Astrocyte (in vitro differentiated cells and primary cell): ENCODE measurements around the gene KRTAP5-3. TPM values are rescaled to one million over a fixed set of nuclear protein-coding genes. Genes with fewer than 3 reads are reported as not detected.
"Not testable (repeated sequence)": the region's sequence is repeated elsewhere in the genome, so short reads cannot be mapped to it uniquely, and the experiment has no call there.

Source experiments
- DNase-seq: peaks from one replicate; pipeline ENCODE4 v3.0.0-alpha.2; 2010; ENCODE audit warnings: low read depth
- FAIRE-seq: peaks from 2 replicates; lab custom pipeline; 2011; peaks lifted over from hg19 to GRCh38; lab: Jason Lieb, UNC
- H2AFZ ChIP-seq: 2 replicates; pipeline ENCODE4 v1.6.0; 2012; ENCODE audit warnings: low read depth, low read length, inconsistent platforms
- H3K27ac ChIP-seq: 2 replicates; pipeline ENCODE4 v1.5.1; 2011; ENCODE audit warnings: low read depth, low read length, inconsistent platforms
- H3K27me3 ChIP-seq: 2 replicates; pipeline ENCODE4 v1.6.0; 2011; ENCODE audit warnings: low read length, inconsistent platforms; ENCODE audit not compliant: insufficient read depth
- H3K36me3 ChIP-seq: 2 replicates; pipeline ENCODE4 v1.5.1; 2011; ENCODE audit warnings: low read length, inconsistent platforms; ENCODE audit not compliant: insufficient read depth
- H3K4me1 ChIP-seq: 2 replicates; pipeline ENCODE4 v1.5.1; 2011; ENCODE audit warnings: low read length, inconsistent platforms; ENCODE audit not compliant: insufficient read depth
- H3K4me2 ChIP-seq: 2 replicates; pipeline ENCODE4 v1.6.0; 2012; ENCODE audit warnings: low read length, inconsistent platforms
- H3K4me3 ChIP-seq: 2 replicates; pipeline ENCODE4 v1.5.1; 2011; ENCODE audit warnings: low read depth, mild to moderate bottlenecking, low read length, inconsistent platforms; ENCODE audit not compliant: insufficient read depth
- H3K79me2 ChIP-seq: 2 replicates; pipeline ENCODE4 v1.6.0; 2012; ENCODE audit warnings: mild to moderate bottlenecking, low read length, inconsistent platforms; ENCODE audit not compliant: insufficient read depth
- H3K9ac ChIP-seq: 2 replicates; pipeline ENCODE4 v1.6.0; 2012; ENCODE audit warnings: mild to moderate bottlenecking, low read length, inconsistent platforms
- H3K9me3 ChIP-seq: 2 replicates; pipeline ENCODE4 v1.5.1; 2012; ENCODE audit warnings: low read depth, mild to moderate bottlenecking, low read length, inconsistent platforms; ENCODE audit not compliant: insufficient read depth
- H4K20me1 ChIP-seq: 2 replicates; pipeline ENCODE4 v1.6.0; 2012; ENCODE audit warnings: low read length, inconsistent platforms; ENCODE audit not compliant: insufficient read depth
- H3K27ac Mint-ChIP-seq: one replicate; pipeline ENCODE4 v1.8.0; 2021; ENCODE audit warnings: mild to moderate bottlenecking, mixed read lengths; ENCODE audit not compliant: unreplicated experiment
- H3K27me3 Mint-ChIP-seq: one replicate; pipeline ENCODE4 v1.8.0; 2021; ENCODE audit warnings: low read depth, mixed read lengths; ENCODE audit not compliant: unreplicated experiment
- H3K36me3 Mint-ChIP-seq: one replicate; pipeline ENCODE4 v1.8.0; 2021; ENCODE audit warnings: low read depth, mixed read lengths; ENCODE audit not compliant: unreplicated experiment
- H3K4me1 Mint-ChIP-seq: one replicate; pipeline ENCODE4 v1.8.0; 2021; ENCODE audit warnings: low read depth, mixed read lengths; ENCODE audit not compliant: unreplicated experiment
- H3K4me3 Mint-ChIP-seq: one replicate; pipeline ENCODE4 v1.8.0; 2021; ENCODE audit warnings: mild to moderate bottlenecking, moderate library complexity, mixed read lengths; ENCODE audit not compliant: unreplicated experiment
- H3K9me3 Mint-ChIP-seq: one replicate; pipeline ENCODE4 v1.8.0; 2021; ENCODE audit warnings: mild to moderate bottlenecking, mixed read lengths; ENCODE audit not compliant: unreplicated experiment
- EZH2 ChIP-seq: IDR thresholded peaks from 2 replicates; pipeline ENCODE4 v1.6.1; 2012; ENCODE audit warnings: mild to moderate bottlenecking, low read length, inconsistent platforms; ENCODE audit not compliant: insufficient read depth
- total RNA-seq: library from RNA; stranded (reverse); gene quantifications from 2 replicates; pipeline ENCODE4 v1.2.1, GENCODE V29; 2021
- TF ChIP-seq, protein P1 (sequence below): IDR thresholded peaks from 2 replicates; pipeline ENCODE4 v1.5.1; 2011; ENCODE audit warnings: low read depth, mild to moderate bottlenecking, inconsistent platforms, low read length, moderate library complexity; ENCODE audit not compliant: insufficient read depth

The KRTAP5-3 gene
- total RNA-seq, 1 donor from 2014 or later, result not detected

GRCh38 chr11:1586699-1587098, 21.6 kb downstream of the KRTAP5-3 start:
- no peak overlapping the region for H2AFZ ChIP-seq
- H3K4me1 ChIP-seq, result no peaks in the 10 kb centered on the region
- Mint-ChIP-seq H3K36me3 (peaks cover 3% of the 10 kb centered on the region), H3K27ac (no peak overlapping the region), H3K4me3 (no peak overlapping the region), H3K9me3 (no peaks in the 10 kb centered on the region), H3K4me1 (peaks cover 5% of the 10 kb centered on the region), H3K27me3 (peaks cover 36% of the 10 kb centered on the region)
- H3K9me3 ChIP-seq, result no peaks in the 10 kb centered on the region
- H3K4me2 ChIP-seq, result no peak overlapping the region
- FAIRE-seq, result no peak
- no peaks in the 10 kb centered on the region for H3K36me3 ChIP-seq
- peaks cover 17% of the 10 kb centered on the region for H3K27me3 ChIP-seq
- no peak for TF ChIP-seq EZH2
- TF ChIP-seq, protein P1, sequence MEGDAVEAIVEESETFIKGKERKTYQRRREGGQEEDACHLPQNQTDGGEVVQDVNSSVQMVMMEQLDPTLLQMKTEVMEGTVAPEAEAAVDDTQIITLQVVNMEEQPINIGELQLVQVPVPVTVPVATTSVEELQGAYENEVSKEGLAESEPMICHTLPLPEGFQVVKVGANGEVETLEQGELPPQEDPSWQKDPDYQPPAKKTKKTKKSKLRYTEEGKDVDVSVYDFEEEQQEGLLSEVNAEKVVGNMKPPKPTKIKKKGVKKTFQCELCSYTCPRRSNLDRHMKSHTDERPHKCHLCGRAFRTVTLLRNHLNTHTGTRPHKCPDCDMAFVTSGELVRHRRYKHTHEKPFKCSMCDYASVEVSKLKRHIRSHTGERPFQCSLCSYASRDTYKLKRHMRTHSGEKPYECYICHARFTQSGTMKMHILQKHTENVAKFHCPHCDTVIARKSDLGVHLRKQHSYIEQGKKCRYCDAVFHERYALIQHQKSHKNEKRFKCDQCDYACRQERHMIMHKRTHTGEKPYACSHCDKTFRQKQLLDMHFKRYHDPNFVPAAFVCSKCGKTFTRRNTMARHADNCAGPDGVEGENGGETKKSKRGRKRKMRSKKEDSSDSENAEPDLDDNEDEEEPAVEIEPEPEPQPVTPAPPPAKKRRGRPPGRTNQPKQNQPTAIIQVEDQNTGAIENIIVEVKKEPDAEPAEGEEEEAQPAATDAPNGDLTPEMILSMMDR, result no peak
- H3K9ac ChIP-seq, result no peak overlapping the region
- H3K27ac ChIP-seq, result no peak overlapping the region
- no peak for DNase-seq
- H3K79me2 ChIP-seq, result no peaks in the 10 kb centered on the region
- no peaks in the 10 kb centered on the region for H4K20me1 ChIP-seq
- H3K4me3 ChIP-seq, result no peak overlapping the region

DNA sequence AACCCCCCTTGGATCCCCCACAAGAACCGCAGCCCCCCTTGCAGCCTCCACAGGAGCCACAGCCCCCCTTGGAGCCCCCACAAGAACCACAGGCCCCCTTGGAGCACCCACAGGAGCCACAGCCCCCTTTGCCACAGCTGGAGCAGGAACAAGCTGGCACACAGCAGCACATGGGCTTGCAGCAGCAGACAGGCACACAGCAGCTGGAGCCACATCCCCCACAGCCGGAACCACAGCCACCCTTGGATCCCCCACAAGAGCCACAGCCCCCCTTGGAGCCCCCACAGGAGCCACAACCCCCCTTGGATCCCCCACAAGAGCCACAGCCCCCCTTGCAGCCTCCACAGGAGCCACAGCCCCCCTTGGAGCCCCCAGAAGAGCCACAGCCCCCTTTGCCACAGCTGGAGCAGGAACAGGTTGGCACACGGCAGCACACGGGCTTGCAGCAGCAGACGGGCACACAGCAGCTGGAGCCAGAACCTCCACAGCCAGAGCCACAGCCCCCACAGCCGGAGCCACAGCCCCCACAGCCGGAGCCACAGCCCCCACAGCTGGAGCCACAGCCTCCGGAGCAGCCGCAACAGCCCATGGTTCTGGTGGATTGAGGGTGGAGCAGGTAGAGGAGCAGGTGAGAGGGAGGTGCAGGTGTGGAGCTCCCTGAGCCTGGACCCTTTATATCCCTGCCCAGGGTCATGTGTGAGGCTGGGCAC, 23.4 kb downstream of the KRTAP5-3 start, which contains the start of gene KRTAP5-1:
TSS of gene KRTAP5-1 (minus strand) at position 623 of the 710 bp plus-strand sequence. CDS start at position 589, 34 bp downstream.
- H3K4me3 Mint-ChIP-seq, FAIRE-seq, H4K20me1 ChIP-seq, H3K27ac Mint-ChIP-seq, DNase-seq, H3K4me2 ChIP-seq, H3K36me3 Mint-ChIP-seq, H3K27ac ChIP-seq, H3K4me3 ChIP-seq, H3K79me2 ChIP-seq, H3K4me1 Mint-ChIP-seq, H3K4me1 ChIP-seq, H3K9me3 Mint-ChIP-seq, H3K9me3 ChIP-seq, H3K36me3 ChIP-seq, H3K9ac ChIP-seq, H2AFZ ChIP-seq: not testable (repeated sequence)
- H3K27me3 Mint-ChIP-seq, result peaks cover 35% of the 10 kb centered on the region
- H3K27me3 ChIP-seq, result peaks cover 11% of the 10 kb centered on the region

- H3K4me1 ChIP-seq, H3K9ac ChIP-seq, H2AFZ ChIP-seq, DNase-seq, H3K4me3 ChIP-seq, H3K9me3 ChIP-seq, H3K27me3 ChIP-seq, H3K4me1 Mint-ChIP-seq, H3K4me3 Mint-ChIP-seq, H4K20me1 ChIP-seq, H3K79me2 ChIP-seq, H3K27ac Mint-ChIP-seq, H3K36me3 ChIP-seq, H3K4me2 ChIP-seq, H3K27ac ChIP-seq, FAIRE-seq, H3K36me3 Mint-ChIP-seq: not testable (repeated sequence)
- H3K9me3 Mint-ChIP-seq, result peaks cover 10% of the 10 kb centered on the region
- H3K27me3 Mint-ChIP-seq, result peaks cover 36% of the 10 kb centered on the region
Observed at GRCh38 chr11:1582909-1583308, 25.4 kb downstream of the KRTAP5-3 start.
